ENCODE results near the gene MAP9. TPM values are rescaled to one million over a fixed set of nuclear protein-coding genes. Genes with fewer than 3 reads are reported as not detected.

MAP9 gene
- total and polyA plus RNA-seq, 10 of the 15 experiments (the other 5 are each of a cell fraction or from before 2014, with no cell fraction given), result 1.2 to 7.0 (median 4.3) TPM

- TF ChIP-seq CEBPZ (IDR thresholded peaks at IDR 0.05; ENCODE audit: low read depth, low read length), result no peak
- TF ChIP-seq ZNF207 (IDR thresholded peaks at IDR 0.05; ENCODE audit: borderline replicate concordance), result no peak
- no peak for TF ChIP-seq NFXL1 (IDR thresholded peaks at IDR 0.05; ENCODE audit: borderline replicate concordance)
- TF ChIP-seq ZNF622 (IDR thresholded peaks at IDR 0.05), result no peak
- TF ChIP-seq SIX5 (IDR thresholded peaks at IDR 0.05; ENCODE audit: low read depth, low read length, severe bottlenecking), result no peak
- TF ChIP-seq SRF (IDR thresholded peaks at IDR 0.05; ENCODE audit: low read depth in 2 of 2, low read length in 2 of 2), result no peak
- TF ChIP-seq TCF3 (IDR thresholded peaks at IDR 0.05; ENCODE audit: borderline replicate concordance, insufficient read depth, low read depth, low read length), result no peak
- TF ChIP-seq STAT3 (IDR thresholded peaks at IDR 0.05; ENCODE audit: low read depth, low read length), result no peak
Observed at GRCh38 chr4:155321006-155321405, 55.8 kb downstream of the MAP9 start (continued).

- H3K27ac ChIP-seq (ENCODE audit: control insufficient read depth, insufficient read depth), result no peak overlapping the region
- FAIRE-seq (no peak), DNase-seq (ENCODE audit: low read depth, low spot score) (no peak), ATAC-seq (no peak)
- ChIA-PET CTCF (no interaction called here), RAD21 (ENCODE audit: unreplicated experiment) (no interaction called here), SMC1A (ENCODE audit: uncharacterized antibody, unreplicated experiment) (interaction anchor here (0.7 to 0.9 kb wide), 2 partner anchors 9 to 16 kb away, joined by 3 to 5 read pairs; no protein-coding TSS in a partner anchor), POLR2A (no interaction called here)
- H3K79me2 ChIP-seq (ENCODE audit: control insufficient read depth, insufficient read depth, low read length), result no peaks in the 10 kb centered on the region
- no peak for TF ChIP-seq ZZZ3 (IDR thresholded peaks at IDR 0.05; ENCODE audit: control insufficient read depth, insufficient read length, low read depth)
- TF ChIP-seq BCL11A (IDR thresholded peaks at IDR 0.05; ENCODE audit: low read depth, low read length), result no peak
- TF ChIP-seq CREM (IDR thresholded peaks at IDR 0.05; ENCODE audit: low read depth), result no peak
- TF ChIP-seq CREB1 (IDR thresholded peaks at IDR 0.05; ENCODE audit: low read depth), result no peak
- no peak for TF ChIP-seq MTA2 (IDR thresholded peaks at IDR 0.05; ENCODE audit: low read depth)
- TF ChIP-seq SIX5 (IDR thresholded peaks at IDR 0.05; ENCODE audit: low read depth, low read length, severe bottlenecking), result no peak
- no peak for TF ChIP-seq ZNF622 (IDR thresholded peaks at IDR 0.05)
- TF ChIP-seq EED (IDR thresholded peaks at IDR 0.05; ENCODE audit: low read depth), result no peak
- no peak for TF ChIP-seq RUNX3 (IDR thresholded peaks at IDR 0.05; ENCODE audit: low read length)
- no peak for TF ChIP-seq SMC3 (IDR thresholded peaks at IDR 0.05; ENCODE audit: borderline replicate concordance, low read length)
- no peak for TF ChIP-seq NR2F1 (conservative IDR thresholded peaks at IDR 0.05)
- no peak for TF ChIP-seq ASH2L (IDR thresholded peaks at IDR 0.05; ENCODE audit: borderline replicate concordance, low read depth)
- in situ Hi-C loops (cut with MboI), result no loop called here
- no peak overlapping the region for H3K9ac ChIP-seq (ENCODE audit: control insufficient read depth, insufficient read depth, low read length)
- H3K27me3 ChIP-seq (replicated peaks in 1 of 2; ENCODE audit: control insufficient read depth in 2 of 2, insufficient read depth in 2 of 2, low read length in 1 of 2), result no peaks in the 10 kb centered on the region
- no peak overlapping the region for H3K4me2 ChIP-seq (ENCODE audit: control insufficient read depth, insufficient read depth)
- intact Hi-C loops (cut with micrococcal nuclease; ENCODE audit: unreplicated experiment), result no loop called here
- H4K20me1 ChIP-seq (ENCODE audit: control insufficient read depth, insufficient read depth), result no peaks in the 10 kb centered on the region
- BruUV-seq (replicated peaks), result no TSS peak
- H2AFZ ChIP-seq (ENCODE audit: control insufficient read depth, low read depth, low read length), result no peak overlapping the region
- H3K36me3 ChIP-seq (ENCODE audit: control insufficient read depth in 2 of 2, insufficient read depth in 2 of 2, low read length in 1 of 2), result no peaks in the 10 kb centered on the region
- H3K4me1 ChIP-seq (ENCODE audit: control insufficient read depth, insufficient read depth, low read length), result no peaks in the 10 kb centered on the region
- no peaks in the 10 kb centered on the region for H3K9me3 ChIP-seq (replicated peaks; ENCODE audit: control insufficient read depth, insufficient read depth, low read length)
- no peak overlapping the region for H3K4me3 ChIP-seq
- 0% methylated on average over 1 of the region's 1 CpG for WGBS (ENCODE audit: insufficient coverage, insufficient replicate concordance, low lambda C conversion rate, missing lambda C conversion rate)
Observed at GRCh38 chr4:155319516-155319915, 57.2 kb downstream of the MAP9 start.

All from GM12878 (cell line).